Frontal cortex (tissue), 4 donors: Measurements from ENCODE around the gene CDRT15L2. TPM values are rescaled to one million over a fixed set of nuclear protein-coding genes. Genes with fewer than 3 reads are reported as not detected.
A peak's percentile ranks its signal among the peaks of the same experiment; 100 is the strongest.
"Not testable (repeated sequence)": the region's sequence is repeated elsewhere in the genome, so short reads cannot be mapped to it uniquely, and the experiment has no call there.

Source experiments
- DNase-seq, 2 donors: peaks; one replicate each; pipeline ENCODE4 v3.0.0; 2012; ENCODE audit warnings: low spot score in 2 of 2
- FAIRE-seq: peaks from 2 replicates; lab custom pipeline; 2012; peaks lifted over from hg19 to GRCh38; lab: Jason Lieb, UNC
- small RNA-seq: library from RNA; depleted of rRNA; stranded (forward); fragments of <200 nt; gene quantifications from one replicate; pipeline ENCODE3, GENCODE V24; 2014
- total RNA-seq: library from RNA; depleted of rRNA; stranded (reverse); fragments of >200 nt; gene quantifications from one replicate; pipeline ENCODE4 v1.2.3, GENCODE V29; 2014
- donor health status: control.
- donor health status: control.
- donor health status: control.

The CDRT15L2 gene
- total RNA-seq, 1 donor from 2014 or later: not detected

- not testable (repeated sequence) for FAIRE-seq
Observed at GRCh38 chr17:20568604-20569003, 10.9 kb upstream of the CDRT15L2 start.

GRCh38 chr17:20571653-20572052 is 7.9 kb upstream of the CDRT15L2 start:
- not testable (repeated sequence) for FAIRE-seq, DNase-seq

More at GRCh38 chr17:20568604-20569003, 10.9 kb upstream of the CDRT15L2 start:
- DNase-seq: not testable (repeated sequence)

DNA sequence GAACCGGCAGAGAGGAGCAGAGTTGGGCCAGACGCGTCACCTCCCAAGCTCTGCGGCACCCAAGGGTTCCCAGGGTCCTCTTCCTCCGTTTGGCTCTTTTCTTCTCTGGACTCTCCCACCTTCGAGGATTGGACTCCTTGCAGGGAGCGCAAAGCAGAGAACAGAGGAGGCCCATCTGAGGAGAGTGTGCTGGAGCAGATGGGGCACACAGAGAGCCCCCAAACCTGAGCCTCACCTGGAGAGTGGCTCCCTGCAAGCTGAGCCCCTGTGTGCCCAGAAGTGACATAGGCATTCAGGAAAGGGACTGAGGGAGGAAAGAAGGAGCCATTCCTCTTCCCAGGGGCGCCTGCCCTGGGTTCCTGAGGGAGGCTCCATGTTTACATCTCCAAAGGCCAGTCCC is 6.3 kb upstream of the CDRT15L2 start:
- not testable (repeated sequence) for DNase-seq, FAIRE-seq

DNA sequence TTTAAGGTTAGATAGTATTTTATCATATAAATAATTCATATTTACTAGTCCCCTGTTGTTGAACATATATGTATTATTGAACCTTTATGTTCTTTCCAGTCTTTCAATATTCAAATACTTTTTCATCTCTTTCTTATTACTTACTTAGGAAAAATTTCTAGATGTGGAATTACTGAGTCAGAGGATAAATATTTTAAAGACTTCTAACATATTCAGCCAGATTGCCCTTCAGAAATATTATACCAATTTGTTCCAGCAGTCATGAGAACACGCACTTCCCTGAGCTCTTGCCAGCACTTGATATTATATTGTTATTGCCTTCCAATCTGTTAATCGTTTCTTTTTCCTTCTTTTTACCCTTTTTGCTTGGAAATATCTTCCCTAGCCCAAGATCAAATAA is 4.5 kb upstream of the CDRT15L2 start:
- peak; percentile 58 for FAIRE-seq
- DNase-seq: not testable (repeated sequence)

GRCh38 chr17:20583891-20584577 is 4.5 kb downstream of the CDRT15L2 start:
- FAIRE-seq, DNase-seq: not testable (repeated sequence)

DNA sequence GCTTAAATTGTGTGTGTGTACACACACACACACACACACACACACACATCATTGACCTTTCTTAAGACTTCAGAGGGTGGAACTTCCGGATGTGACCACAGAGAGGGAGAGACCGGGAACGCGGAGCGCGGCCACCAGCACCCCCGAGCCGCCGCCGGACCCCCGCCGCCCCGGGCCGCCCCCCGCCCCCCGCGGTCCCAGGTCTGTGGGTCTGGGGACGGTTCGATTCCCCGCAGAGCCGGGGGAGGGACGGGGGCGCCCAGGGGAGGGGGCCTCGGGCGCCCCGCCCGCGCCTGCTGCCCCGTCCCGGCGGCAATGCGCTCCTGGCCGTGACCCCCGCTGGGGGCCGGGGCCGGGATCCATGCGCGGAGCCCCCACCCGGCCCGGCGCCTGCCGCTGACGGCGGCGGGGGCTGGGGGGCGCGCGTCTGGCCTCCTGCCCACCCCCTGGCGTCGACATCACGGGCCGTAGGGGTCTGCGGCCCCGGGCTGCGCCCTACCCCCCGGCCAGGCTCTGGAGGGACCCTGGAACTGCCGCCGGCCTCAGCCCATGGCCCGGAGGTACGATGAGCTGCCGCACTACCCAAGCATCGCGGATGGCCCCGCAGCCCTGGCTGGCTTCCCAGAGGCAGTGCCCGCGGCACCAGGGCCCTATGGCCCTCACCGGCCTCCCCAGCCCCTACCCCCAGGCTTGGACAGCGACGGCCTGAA is 9.4 kb downstream of the CDRT15L2 start:
- FAIRE-seq: not testable (repeated sequence)
- DNase-seq: peak; percentile 24 to 35

DNA sequence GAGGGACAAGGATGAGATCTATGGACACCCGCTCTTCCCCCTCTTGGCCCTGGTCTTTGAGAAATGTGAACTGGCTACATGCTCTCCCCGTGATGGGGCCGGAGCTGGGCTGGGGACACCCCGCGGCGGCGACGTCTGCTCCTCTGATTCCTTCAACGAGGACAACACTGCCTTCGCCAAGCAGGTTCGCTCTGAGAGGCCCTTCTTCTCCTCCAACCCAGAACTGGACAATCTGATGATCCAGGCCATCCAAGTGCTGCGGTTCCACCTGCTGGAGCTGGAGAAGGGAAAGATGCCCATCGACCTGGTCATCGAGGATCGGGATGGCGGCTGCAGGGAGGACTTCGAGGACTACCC is 9.9 kb downstream of the CDRT15L2 start:
- FAIRE-seq, DNase-seq: not testable (repeated sequence)

DNA sequence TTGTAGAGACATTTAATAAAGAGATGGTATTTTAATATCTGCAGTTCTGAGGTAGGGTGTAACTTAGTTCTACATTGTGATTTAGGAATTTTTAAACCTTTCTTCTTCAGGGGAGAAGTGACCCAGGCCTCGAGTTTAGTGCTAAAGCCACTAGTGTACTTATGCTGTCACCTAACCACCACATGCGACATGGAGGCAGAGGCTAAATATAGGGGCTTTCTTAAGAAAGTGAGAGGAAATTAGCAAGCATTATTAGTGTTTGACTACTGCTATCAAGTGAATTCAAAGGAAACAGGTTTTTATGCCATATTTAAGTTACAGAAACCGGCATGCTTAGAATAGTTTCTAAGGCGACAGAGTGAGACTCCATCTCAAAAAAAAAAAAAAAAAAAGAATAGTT is 11.5 kb downstream of the CDRT15L2 start:
- FAIRE-seq, DNase-seq: not testable (repeated sequence)

DNA sequence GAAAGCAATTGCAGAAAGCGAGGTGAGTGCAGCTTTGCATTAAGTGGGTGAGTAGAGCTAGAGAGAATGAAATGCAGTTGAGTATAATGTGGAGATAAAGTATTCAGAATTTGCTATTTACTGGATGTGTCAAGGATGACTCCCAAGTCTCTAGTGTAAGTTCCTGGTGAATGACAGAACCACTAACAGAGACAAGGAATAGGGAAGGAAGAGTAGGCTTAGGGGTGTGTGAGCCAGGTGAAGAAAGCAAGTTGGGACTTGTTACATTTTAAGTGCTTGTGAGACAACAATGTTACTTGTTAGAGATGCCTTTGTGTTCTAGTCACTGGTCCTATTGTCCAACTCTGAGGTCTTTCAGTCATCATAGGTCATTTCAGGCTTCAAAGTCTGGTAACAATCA is 26.0 kb downstream of the CDRT15L2 start:
- not testable (repeated sequence) for FAIRE-seq, DNase-seq

- FAIRE-seq, DNase-seq: not testable (repeated sequence)
Observed at GRCh38 chr17:20609490-20609889, 30.0 kb downstream of the CDRT15L2 start.

- FAIRE-seq (no peak), DNase-seq (no peak)
Observed at GRCh38 chr17:20611309-20611708, 31.8 kb downstream of the CDRT15L2 start.

- DNase-seq: no peak
- FAIRE-seq: no peak
Observed at GRCh38 chr17:20612635-20613034, 33.1 kb downstream of the CDRT15L2 start.

DNA sequence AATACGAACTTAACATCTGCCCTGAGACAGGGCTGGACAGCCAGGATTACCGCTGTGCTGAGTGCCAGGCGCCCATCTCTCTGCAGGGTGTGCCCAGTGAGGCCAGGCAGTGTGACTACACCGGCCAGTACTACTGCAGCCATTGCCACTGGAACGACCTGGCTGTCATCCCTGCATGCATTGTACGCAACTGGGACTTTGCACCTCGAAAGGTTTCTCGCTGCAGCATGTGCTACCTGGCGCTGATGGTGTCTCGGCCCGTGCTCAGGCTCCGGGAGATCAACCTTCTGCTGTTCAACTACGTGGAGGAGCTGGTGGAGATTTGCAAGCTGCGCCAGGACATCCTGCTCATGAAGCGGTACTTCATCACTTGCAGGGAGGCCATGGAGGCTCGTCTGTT is 33.7 kb downstream of the CDRT15L2 start:
- FAIRE-seq: no peak

GRCh38 chr17:20613905-20614304 is 34.4 kb downstream of the CDRT15L2 start:
- DNase-seq (no peak), FAIRE-seq (no peak)

More for the DNA sequence above, 33.7 kb downstream of the CDRT15L2 start:
- no peak for DNase-seq

DNA sequence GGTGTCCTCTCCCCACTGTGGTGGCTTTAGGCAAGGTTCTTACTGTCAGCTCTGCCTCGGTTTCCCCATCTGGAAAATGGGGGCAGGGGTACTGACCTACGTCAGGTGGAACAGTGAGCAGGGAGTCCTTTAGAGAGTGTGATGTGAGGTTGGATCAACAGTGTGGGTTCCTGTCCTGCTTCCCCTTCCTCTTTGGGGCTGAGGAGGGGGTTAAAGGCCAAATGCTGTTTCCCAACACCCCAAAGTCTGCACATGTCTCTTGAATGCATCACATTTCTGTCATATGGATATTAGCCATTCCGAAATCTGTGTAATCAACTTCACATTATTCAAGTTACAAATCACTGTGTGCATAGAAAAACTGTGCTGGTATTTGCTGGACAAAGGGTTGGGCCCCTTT is 35.9 kb downstream of the CDRT15L2 start:
- DNase-seq, FAIRE-seq: not testable (repeated sequence)

Small RNA genes lying within 50 kb of the gene (small RNA-seq; reads per million reads assigned to genes)
- gene AC015818.1 (not detected), gene AC087499.1 (not detected), gene AC087499.3 (not detected)

Other genes with a start within 250 kb of the CDRT15L2 start
- gene LGALS9B, start 112.2 kb upstream of the CDRT15L2 start, total RNA-seq: not detected